Karpas-422 (cell line): ENCODE data around the gene COMMD4. TPM values are rescaled to one million over a fixed set of nuclear protein-coding genes. Genes with fewer than 3 reads are reported as not detected.
"Not testable (repeated sequence)": the region's sequence is repeated elsewhere in the genome, so short reads cannot be mapped to it uniquely, and the experiment has no call there.

Experiments
- DNase-seq: peaks from one replicate; pipeline ENCODE4 v3.0.0-alpha.2; 2015
- H2AFZ ChIP-seq: fragments of 200-600 bp; sonication (generic); 2 replicates; pipeline ENCODE4 v1.6.1; 2014; ENCODE audit warnings: antibody characterized with exemption, low read length, mixed read lengths
- H3K27ac ChIP-seq: fragments of 200-600 bp; sonication (generic); 2 replicates; pipeline ENCODE4 v1.5.1; 2014; ENCODE audit warnings: mild to moderate bottlenecking, low read length, moderate library complexity
- H3K27me3 ChIP-seq: fragments of 200-600 bp; sonication (generic); 2 replicates; pipeline ENCODE4 v1.6.1; 2014; ENCODE audit warnings: low read length, mixed read lengths
- H3K36me3 ChIP-seq: fragments of 200-600 bp; sonication (generic); 2 replicates; pipeline ENCODE4 v1.6.1; 2014; ENCODE audit warnings: low read length, mixed read lengths; ENCODE audit not compliant: insufficient read depth
- H3K4me1 ChIP-seq: fragments of 200-600 bp; sonication (generic); 2 replicates; pipeline ENCODE4 v1.6.1; 2014; ENCODE audit warnings: mild to moderate bottlenecking, low read length, mixed read lengths
- H3K4me2 ChIP-seq: fragments of 200-600 bp; sonication (generic); 2 replicates; pipeline ENCODE4 v1.6.1; 2014; ENCODE audit warnings: low read length, low read depth, mild to moderate bottlenecking; ENCODE audit not compliant: poor library complexity, severe bottlenecking
- H3K4me3 ChIP-seq: fragments of 200-600 bp; sonication (generic); 2 replicates; pipeline ENCODE4 v1.5.1; 2014; ENCODE audit warnings: mild to moderate bottlenecking, antibody characterized with exemption, low read length, mixed read lengths
- H3K79me2 ChIP-seq: fragments of 200-600 bp; sonication (generic); 2 replicates; pipeline ENCODE4 v1.6.1; 2014; ENCODE audit warnings: mild to moderate bottlenecking, low read length, mixed read lengths
- H3K9ac ChIP-seq: fragments of 200-600 bp; sonication (generic); 2 replicates; pipeline ENCODE4 v1.6.0; 2014; ENCODE audit warnings: low read length
- H3K9me2 ChIP-seq: fragments of 200-600 bp; sonication (generic), shearing (Covaris generic); replicated peaks from 2 replicates; pipeline ENCODE4 v1.6.0; 2014; ENCODE audit warnings: mild to moderate bottlenecking, low read length, moderate library complexity; ENCODE audit not compliant: insufficient read depth
- H3K9me3 ChIP-seq: fragments of 300-700, 200-600 bp; sonication (generic); 2 replicates; pipeline ENCODE4 v1.6.1; 2014; ENCODE audit warnings: low read length, mixed read lengths
- H4K20me1 ChIP-seq: fragments of 200-600 bp; sonication (generic); 2 replicates; pipeline ENCODE4 v1.6.1; 2014; ENCODE audit warnings: mild to moderate bottlenecking, antibody characterized with exemption, low read length, low read depth; ENCODE audit not compliant: insufficient read depth
- total RNA-seq: library from RNA; depleted of rRNA; stranded (reverse); fragments of >200 nt; shearing (Covaris generic); gene quantifications from 2 replicates; pipeline ENCODE4 v1.2.3, GENCODE V29; 2014; ENCODE audit warnings: low replicate concordance; rRNA removed

The COMMD4 gene
- total RNA-seq: 43.6 and 108 TPM in 2 replicates

DNA sequence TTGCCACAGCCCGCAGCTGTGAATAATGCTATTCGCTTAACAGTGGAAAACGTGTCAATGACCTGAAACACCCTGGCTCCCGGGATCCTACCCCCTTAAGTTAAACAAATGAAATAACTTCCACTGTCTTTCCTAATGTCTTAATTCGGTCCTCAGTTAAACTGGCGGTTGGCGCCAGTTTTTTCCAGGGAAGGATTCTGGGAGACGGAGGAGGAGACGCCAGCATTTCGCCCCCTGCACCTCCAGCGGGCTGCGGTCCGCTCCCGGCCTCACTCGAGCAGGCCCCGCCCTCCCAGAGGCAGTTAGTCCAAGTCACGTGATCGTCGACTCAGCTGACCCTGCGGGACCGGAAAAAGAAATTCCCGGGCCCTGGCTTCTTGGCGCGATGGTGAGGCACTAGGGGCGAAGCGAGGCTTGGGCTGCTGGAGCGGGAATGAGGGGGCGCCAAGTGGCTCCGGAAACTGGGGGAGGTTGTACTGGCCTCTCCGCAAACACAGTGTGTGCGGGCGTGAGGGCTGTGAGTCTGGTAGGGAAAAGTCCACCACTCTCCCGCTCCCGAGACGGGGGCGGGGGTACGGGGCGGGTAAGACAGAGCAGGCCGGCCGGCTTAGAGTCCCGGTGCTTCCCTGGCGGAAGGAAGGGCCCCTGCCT lies at the start of gene COMMD4:
COMMD4 (plus strand) TSS at position 359 of the 651 bp plus-strand sequence; CDS start at position 386, 27 bp downstream.
- no peak within 1 kb of the TSS; the same call in 1 of the 2 replicates for H3K27ac ChIP-seq
- H3K9ac ChIP-seq: peak within 1 kb of the TSS; percentile 80
- peak within 1 kb of the TSS; percentile 96 for H3K4me2 ChIP-seq
- no peaks in the 10 kb centered on the region for H3K36me3 ChIP-seq
- H3K27me3 ChIP-seq: no peaks in the 10 kb centered on the region
- H3K9me2 ChIP-seq: no peaks in the 10 kb centered on the region
- peak within 1 kb of the TSS; percentile 1; the same call in 1 of the 2 replicates for H2AFZ ChIP-seq
- H3K9me3 ChIP-seq: no peaks in the 10 kb centered on the region
- H3K4me1 ChIP-seq: peaks cover 23% of the 10 kb centered on the region
- H3K79me2 ChIP-seq: peaks cover 10% of the 10 kb centered on the region
- H3K4me3 ChIP-seq: peak within 1 kb of the TSS; percentile 73
- no peaks in the 10 kb centered on the region for H4K20me1 ChIP-seq
- peak; percentile 97 for DNase-seq

DNA sequence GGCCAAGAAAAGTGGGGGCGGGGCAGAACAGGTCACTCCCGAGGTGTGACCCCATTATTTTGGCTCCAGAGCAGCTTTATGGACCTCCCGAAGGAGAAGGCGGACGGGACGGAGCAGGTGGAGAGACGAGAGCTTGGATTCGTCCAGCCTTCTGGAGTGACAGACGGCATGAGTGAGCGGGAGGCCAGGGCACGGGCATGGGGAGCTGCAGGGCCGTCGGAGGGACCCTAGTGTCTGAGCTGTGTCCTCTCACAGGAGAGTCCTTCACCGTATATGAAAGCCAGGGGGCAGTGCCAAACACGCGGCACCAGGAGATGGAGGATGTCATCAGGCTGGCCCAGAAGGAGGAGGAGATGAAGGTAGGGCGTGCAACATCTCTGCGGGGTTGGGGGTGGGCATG lies 42.2 kb upstream of the COMMD4 start:
- not testable (repeated sequence) for H3K9ac ChIP-seq, H3K9me3 ChIP-seq, H3K4me2 ChIP-seq, H3K27ac ChIP-seq, DNase-seq, H4K20me1 ChIP-seq, H3K4me3 ChIP-seq, H3K4me1 ChIP-seq, H3K9me2 ChIP-seq, H3K36me3 ChIP-seq, H3K79me2 ChIP-seq, H2AFZ ChIP-seq, H3K27me3 ChIP-seq

DNA sequence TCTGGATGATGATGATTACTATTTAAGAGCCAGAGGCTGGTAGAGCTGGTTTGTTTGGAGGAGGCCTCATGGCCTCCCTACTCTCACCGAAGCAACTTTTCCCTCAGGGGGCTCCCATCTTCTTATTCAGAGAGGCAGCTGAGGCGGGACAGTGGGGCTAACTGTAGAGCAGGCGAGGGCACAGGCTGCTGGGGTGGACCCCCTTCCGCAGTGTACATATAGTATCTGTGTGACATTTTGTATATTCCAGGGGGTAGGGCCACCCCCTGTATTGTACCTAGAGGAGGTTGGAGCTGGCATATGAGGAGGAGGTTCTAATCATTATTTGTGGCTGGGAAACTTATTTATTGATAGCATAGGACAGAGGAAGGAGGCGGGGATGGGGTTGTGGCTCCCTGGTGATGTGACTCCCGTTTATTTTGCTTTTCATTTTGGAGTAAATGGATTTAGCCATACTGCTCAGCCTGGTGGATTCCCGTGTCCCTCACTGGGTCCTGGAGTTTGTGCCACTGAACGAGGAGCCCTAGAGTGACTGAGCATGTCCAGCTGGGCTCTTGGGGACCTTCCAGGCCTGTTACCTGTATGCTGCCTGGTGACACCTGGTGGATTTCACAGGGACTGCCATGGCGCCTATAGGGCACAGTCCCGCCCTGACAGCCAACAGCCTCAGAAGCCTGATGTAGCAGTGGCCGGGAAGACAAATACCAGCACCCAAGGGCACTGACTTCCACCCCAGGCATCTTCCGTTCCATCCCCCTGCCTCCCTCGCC lies 37.1 kb upstream of the COMMD4 start:
- DNase-seq, H3K9ac ChIP-seq, H3K27me3 ChIP-seq, H3K9me2 ChIP-seq, H4K20me1 ChIP-seq, H3K9me3 ChIP-seq, H2AFZ ChIP-seq, H3K36me3 ChIP-seq, H3K4me3 ChIP-seq, H3K79me2 ChIP-seq, H3K4me1 ChIP-seq, H3K27ac ChIP-seq, H3K4me2 ChIP-seq: not testable (repeated sequence)

DNA sequence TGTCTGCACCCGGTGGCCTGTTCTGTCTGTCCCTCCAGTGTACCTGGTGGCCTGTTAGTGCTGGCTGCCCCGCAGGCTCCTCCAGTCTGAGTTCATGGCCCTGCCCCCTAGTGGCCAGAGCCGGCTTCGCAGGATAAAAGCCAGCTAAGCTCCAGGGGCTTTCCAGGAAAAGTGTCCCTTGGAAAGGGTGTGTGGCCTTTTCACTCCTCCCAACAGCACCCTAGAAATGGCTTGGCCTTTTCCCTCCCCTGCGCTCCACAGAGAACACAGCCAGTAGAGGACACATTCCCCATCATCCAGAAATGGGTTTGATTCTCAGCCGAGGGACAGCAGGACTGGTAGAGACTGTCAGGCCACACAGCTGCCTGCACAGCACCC lies 36.6 kb upstream of the COMMD4 start:
- H3K9ac ChIP-seq, H3K4me3 ChIP-seq, H3K27me3 ChIP-seq, DNase-seq, H3K9me3 ChIP-seq, H3K36me3 ChIP-seq, H2AFZ ChIP-seq, H3K4me2 ChIP-seq, H3K79me2 ChIP-seq, H4K20me1 ChIP-seq, H3K4me1 ChIP-seq, H3K9me2 ChIP-seq, H3K27ac ChIP-seq: not testable (repeated sequence)

DNA sequence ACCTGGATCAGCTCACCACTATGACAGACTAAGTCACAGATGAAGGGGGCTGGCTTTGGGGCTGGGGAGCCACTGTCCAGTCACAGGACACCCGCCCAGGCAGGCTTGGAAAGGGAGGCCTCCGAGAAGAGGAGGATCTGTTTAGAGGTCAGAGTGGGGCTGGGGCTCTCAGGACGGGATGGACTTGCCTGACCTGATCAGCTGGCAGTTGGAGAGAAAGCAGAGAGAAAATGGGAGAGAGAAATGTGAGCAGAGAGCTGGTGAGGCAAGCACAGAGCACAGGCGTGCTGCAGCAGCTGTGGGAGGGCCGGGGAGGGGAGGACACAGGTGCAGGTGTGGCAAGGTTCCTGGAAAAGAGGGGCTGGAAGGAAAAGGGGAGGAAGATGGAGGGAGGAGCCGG lies 35.8 kb upstream of the COMMD4 start:
- not testable (repeated sequence) for H3K27me3 ChIP-seq, H3K79me2 ChIP-seq, H3K27ac ChIP-seq, DNase-seq, H2AFZ ChIP-seq, H4K20me1 ChIP-seq, H3K36me3 ChIP-seq, H3K9me3 ChIP-seq, H3K4me1 ChIP-seq, H3K9me2 ChIP-seq, H3K9ac ChIP-seq, H3K4me2 ChIP-seq, H3K4me3 ChIP-seq

DNA sequence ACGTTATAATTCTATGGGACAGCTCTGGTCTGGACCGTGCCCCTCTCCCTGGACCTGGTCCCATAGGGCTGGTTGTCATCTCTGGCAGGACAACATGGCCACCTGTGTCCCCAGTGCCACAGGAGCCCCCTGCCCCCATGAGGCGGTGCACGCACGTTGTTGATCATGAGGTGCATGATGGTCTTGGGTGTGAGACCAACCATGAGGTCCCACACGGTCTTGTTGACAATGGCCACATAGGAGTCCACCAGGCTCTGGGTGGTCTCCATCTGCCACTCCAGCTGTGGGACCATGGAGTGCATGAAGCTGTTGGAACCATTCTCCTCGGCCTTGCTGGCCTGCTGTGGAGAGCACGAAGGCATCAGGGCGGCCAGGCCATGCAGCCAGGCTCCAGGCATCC lies 33.5 kb upstream of the COMMD4 start:
- no peak for DNase-seq
- H3K9me3 ChIP-seq: no peaks in the 10 kb centered on the region
- no peaks in the 10 kb centered on the region for H4K20me1 ChIP-seq
- no peak overlapping the region for H2AFZ ChIP-seq
- no peaks in the 10 kb centered on the region for H3K27me3 ChIP-seq
- no peak overlapping the region for H3K4me2 ChIP-seq
- H3K79me2 ChIP-seq: no peaks in the 10 kb centered on the region
- no peaks in the 10 kb centered on the region for H3K9me2 ChIP-seq
- no peaks in the 10 kb centered on the region for H3K4me1 ChIP-seq
- no peak overlapping the region for H3K27ac ChIP-seq
- no peak overlapping the region for H3K4me3 ChIP-seq
- no peak overlapping the region for H3K9ac ChIP-seq
- H3K36me3 ChIP-seq: no peaks in the 10 kb centered on the region

DNA sequence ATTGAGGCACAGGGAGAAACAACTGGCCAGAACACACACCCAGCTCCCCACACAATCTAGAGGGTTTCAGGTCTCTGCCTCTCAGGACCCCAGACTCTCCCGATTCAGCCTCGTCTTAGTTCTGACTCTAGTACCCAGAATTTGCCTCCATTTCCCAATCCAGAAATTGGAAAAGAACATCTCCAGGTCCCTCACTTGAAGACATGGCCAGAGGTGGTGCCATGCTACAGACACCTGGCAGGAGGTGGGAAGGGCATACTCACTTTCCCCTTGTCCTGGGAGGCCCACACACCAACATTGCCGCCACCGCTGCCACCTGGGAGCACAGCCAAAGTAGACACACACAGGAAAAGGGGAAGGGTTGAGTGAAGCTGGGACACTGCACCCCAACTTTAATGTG lies 33.1 kb upstream of the COMMD4 start:
- H3K27ac ChIP-seq, H3K9me2 ChIP-seq, H4K20me1 ChIP-seq, H3K4me1 ChIP-seq, DNase-seq, H3K36me3 ChIP-seq, H3K9me3 ChIP-seq, H3K79me2 ChIP-seq, H3K27me3 ChIP-seq, H3K4me2 ChIP-seq, H3K9ac ChIP-seq, H3K4me3 ChIP-seq, H2AFZ ChIP-seq: not testable (repeated sequence)

DNA sequence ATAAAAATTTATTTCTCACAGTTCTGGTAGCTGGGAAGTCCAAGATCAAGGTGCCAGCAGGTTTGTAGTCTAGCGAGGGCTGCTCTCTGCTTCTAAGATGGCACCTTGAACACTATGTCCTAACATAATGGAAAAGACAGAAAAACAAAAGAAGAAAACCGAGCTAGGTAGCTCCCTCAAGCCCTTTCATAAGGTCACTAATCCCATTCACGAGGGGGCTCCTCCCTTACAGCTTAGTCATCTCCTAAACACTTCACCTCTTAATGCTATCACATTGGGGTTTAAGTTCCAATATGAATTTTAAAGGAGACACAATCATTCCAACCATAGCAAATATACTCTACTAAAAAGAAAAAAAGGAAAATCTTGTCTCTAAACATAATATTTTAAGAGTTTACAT lies 29.7 kb upstream of the COMMD4 start:
- Histone ChIP-seq H3K79me2 (no peaks in the 10 kb centered on the region), H3K4me2 (no peak overlapping the region), H3K27ac (no peak overlapping the region), H3K9me3 (no peaks in the 10 kb centered on the region), H3K4me1 (no peaks in the 10 kb centered on the region), H3K4me3 (no peak overlapping the region), H3K27me3 (no peaks in the 10 kb centered on the region), H4K20me1 (no peaks in the 10 kb centered on the region), H3K9me2 (no peaks in the 10 kb centered on the region), H3K9ac (no peak overlapping the region), H3K36me3 (no peaks in the 10 kb centered on the region), H2AFZ (no peak overlapping the region)
- DNase-seq: no peak
